ENCODE data around the gene MRGPRF.

The MRGPRF gene

GRCh38 chr11:69013009-69013951 is at the start of gene MRGPRF:
MRGPRF (minus strand) TSS chr11:69013246; CDS start chr11:69009901, 3,345 bp downstream.
- FAIRE-seq (no peak), DNase-seq (ENCODE audit: low spot score) (peak; percentile 41)

DNA sequence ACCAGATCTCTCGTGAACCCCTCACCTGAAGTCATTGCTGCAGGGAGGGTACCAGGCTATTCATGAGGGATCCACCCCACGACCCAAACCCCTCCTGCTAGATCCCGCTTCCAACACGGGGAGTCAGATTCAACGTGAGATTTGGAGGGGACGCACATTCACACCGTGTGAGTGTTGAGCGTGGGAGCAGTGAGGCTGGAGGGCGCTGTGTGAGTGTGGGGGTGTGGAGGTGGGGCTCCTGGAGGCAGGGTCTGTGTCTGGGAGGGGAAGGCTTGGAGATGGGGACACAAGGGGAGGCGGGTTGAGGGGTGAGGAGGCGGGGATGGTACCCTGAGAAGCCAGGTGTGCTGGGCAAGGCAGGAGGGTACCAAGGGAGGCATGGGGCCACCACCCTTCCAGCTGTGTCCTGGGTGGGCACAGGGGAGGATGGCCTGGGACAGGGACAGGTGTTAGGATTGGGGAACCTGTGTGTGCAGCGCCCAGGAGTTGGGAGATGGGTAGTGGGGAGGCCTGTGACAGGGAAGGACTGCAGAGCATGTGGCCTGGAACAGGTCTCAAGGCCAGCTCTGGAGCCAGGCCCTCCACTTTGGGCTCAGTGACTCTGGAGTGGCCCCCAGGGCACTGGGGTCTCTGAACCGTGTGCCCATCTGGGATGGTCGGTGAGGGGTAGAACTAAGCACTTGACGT is 49.3 kb upstream of the MRGPRF start:
- no peak for FAIRE-seq
- DNase-seq (ENCODE audit: low spot score): no peak

DNA sequence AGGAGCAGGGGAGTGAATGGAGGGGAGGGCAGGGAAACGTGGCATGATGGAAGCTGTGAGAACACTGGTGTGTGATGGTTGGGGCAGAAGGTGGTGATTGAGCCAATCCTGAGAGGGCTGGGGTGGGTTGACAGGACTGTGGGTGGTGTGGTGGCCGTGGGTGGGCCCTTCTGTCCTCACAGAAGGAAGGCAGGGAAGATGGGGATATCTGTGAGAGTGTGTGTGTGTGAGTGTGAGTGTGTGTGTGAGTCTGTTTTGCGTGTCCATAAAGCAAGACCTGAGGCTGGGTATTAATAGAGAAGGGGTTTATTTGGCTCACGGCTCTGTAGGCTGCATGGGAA is 48.6 kb upstream of the MRGPRF start:
- no peak for FAIRE-seq

DNA sequence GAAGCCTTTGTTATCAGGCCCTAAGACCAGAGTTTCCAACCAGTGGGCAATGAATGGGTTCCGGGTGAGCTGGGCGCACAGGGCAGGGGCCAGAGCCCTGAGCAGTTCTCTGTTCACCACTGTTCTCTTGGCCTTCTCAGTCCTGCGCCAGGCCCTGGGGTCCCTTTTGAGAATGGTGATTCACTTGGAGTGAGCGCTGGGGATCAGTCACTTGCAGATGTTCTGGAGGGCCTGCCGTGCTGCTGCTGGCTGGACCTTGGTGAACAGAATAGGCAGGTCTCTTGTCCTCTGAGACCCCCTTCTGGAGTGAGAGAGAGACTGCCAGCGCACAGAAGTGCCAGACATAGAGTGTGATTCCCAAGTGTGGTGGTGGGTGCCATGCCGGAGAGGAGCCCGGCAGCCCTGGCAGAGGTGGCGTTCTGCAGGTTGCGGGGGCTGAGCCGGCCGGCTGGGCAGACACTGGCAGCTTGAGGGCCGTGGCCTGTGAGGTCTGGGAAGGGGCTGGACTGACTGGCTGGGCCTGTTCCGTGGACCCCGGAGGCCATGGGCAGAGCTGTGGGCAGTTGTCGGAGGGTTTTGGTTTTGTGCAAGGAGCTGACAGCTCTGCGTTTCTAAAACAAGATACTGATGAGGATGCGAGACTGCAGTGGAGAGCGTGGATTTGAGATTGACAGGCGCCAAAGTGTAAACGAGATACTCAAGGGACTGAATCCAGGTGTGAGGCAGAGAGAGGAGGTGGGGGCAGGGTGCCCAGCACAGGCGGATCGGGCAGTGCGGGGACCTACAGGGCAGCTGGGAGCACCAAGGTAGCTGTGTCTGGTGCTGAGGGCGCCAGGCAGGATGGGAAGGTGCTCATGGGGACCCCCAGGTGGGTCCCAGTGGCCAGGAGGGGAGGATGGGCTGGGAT is 48.0 kb upstream of the MRGPRF start:
- DNase-seq (ENCODE audit: low spot score): no peak
- FAIRE-seq: no peak

More for the DNA sequence above, 48.6 kb upstream of the MRGPRF start:
- DNase-seq (ENCODE audit: low spot score): no peak

- FAIRE-seq (no peak), DNase-seq (ENCODE audit: low spot score) (no peak)
These were observed 46.9 kb upstream of the MRGPRF start for GRCh38 chr11:69059985-69060384.

DNA sequence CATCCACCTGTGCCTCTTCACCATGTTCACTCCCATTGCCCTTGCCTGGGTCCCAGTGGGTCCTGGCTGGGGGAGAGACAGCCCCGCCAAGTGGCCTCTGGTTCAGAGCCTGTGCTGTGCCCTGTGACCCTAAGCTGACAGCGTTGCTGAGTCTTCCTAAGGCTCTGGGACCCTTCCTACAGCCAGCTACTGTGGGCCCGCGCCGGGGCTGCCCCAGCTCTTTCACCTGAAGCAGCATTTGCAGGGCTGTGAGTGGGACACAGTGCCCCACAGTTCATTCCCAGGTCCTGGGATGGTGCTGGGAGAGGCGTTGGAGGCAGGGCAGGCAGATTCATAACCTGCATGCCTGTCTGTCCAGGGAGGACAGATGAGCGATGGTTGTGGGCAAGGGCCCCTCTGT is 46.4 kb upstream of the MRGPRF start:
- FAIRE-seq: no peak
- DNase-seq (ENCODE audit: low spot score): no peak

- DNase-seq (ENCODE audit: low spot score) (no peak), FAIRE-seq (no peak)
These were observed 45.6 kb upstream of the MRGPRF start for GRCh38 chr11:69058511-69059270.

GRCh38 chr11:69057801-69058200 is 44.8 kb upstream of the MRGPRF start:
- FAIRE-seq (no peak), DNase-seq (ENCODE audit: low spot score) (no peak)

- no peak for DNase-seq (ENCODE audit: low spot score)
- FAIRE-seq: no peak
These were observed 44.2 kb upstream of the MRGPRF start for GRCh38 chr11:69057236-69057635.

GRCh38 chr11:69055598-69056516 is 42.8 kb upstream of the MRGPRF start:
- FAIRE-seq: no peak
- DNase-seq (ENCODE audit: low spot score): no peak

DNA sequence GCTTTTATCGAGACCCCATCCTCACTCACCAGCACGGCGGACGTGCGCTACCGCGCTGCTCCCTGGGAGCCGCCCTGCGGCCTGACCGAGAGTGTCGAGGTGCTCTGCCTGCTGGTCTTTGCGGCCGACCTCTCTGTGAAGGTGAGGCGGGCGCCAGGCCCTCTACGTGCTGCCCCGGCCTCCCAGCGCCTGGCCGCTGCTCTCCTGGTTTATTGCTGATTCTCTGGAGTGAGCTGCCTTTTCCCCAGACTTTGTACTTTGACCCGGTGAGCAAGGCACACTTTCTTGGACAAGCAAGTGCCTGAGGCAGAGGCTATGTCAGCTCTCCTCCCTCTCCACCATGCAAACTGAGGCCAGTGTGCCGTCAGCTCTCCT is 42.2 kb upstream of the MRGPRF start:
- DNase-seq (ENCODE audit: low spot score): no peak
- FAIRE-seq: no peak

GRCh38 chr11:69054397-69055211 is 41.6 kb upstream of the MRGPRF start:
- no peak for DNase-seq (ENCODE audit: low spot score)
- no peak for FAIRE-seq

DNA sequence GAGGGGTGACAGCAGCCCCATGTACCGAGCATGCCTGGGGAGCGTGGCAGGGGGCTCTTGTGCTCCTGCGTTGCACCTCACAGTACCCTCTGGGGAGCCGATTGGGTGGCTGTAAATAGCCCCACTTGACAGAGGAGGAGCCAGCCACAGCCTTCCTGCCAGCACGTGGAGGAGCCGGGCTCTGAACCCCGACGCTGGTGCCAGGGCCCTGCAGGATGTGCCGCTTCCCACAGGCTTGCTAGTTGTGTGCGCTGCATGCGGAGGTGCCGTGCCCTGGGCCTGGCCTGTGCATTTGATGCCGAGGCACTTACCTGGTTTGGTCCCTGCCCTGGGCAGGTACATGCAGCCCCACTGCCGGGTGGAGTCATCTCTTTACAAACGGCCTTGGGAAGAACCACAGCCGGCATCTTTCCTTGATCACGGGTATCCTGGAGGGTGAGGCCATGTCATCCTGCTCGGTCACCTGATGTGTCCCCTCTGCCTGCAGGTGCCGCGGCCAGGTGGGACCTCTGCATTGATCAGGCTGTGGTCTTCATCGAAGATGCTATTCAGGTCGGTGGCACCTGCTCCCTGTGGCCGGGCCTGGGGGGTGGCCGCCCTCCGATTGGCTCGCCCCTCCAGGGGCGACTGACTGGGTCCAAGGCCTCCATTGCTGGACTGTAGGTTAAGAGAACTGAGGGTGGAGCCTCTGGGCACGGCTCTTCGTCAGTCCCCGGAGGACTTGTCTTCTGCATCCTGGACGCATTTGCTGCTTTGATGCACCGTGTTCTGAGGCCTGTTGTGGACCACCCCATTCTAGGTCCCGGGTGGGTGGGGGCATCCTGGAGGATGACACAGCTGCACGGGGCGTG is 40.7 kb upstream of the MRGPRF start:
- FAIRE-seq (no peak), DNase-seq (ENCODE audit: low spot score) (no peak)

- no peak for FAIRE-seq
- DNase-seq (ENCODE audit: low spot score): no peak
These were observed 40.1 kb upstream of the MRGPRF start for GRCh38 chr11:69053169-69053477.

- FAIRE-seq (no peak), DNase-seq (ENCODE audit: low spot score) (no peak)
These were observed 39.5 kb upstream of the MRGPRF start for GRCh38 chr11:69052343-69053168.

DNA sequence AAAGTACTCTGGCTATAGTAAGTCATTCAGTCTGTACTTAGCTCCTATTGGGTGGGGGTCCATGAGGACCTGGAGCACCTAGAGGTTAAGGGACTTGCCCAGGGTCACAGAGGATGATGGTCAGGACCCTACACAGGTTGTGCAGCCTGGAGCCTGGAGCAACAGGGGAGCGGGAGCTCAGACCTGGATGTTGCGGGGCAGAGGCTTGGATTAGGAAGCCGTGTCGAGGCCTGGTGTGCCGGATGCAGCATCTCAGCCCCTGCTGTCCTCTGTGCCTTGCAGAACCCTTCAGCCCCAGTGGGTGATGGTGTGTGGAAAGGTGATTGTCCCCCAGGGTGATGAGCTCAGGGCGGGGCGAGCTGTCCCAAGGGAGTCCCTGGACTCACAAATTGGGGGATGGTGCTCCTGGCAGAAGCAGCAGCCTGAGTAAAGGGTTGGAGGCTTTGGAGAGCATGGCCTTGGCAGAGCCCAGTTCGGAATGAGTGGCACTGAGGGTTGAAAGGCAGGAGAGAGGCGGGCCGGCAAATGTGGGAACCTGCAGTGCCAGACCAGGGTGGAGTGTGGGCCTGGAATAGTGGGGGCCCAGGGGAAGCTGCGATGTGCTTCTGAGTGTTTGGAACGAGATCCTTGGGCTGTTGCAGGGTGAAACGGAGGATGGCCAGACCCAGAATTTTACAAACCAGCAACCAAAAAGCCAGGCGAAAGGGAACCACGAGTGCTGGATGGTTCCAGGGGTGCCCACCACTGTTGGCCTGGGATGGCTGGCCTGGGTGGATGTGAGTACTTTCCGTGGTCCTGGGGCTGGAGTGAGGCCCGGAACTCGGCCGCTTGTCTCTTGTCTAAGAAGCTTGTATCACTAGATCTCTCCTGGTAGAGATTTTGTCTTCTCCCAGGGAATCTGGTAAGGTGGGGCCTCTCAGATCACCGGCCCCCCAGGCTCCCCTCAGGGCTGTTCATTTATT is 38.6 kb upstream of the MRGPRF start:
- no peak for DNase-seq (ENCODE audit: low spot score)
- FAIRE-seq: no peak

All from urothelium cell line (cell line).